ENCODE data around the gene ESRRG. TPM values are rescaled to one million over a fixed set of nuclear protein-coding genes. Genes with fewer than 3 reads are reported as not detected.

ESRRG gene
- total RNA-seq, 2 experiments from 2014 or later: not detected

DNA sequence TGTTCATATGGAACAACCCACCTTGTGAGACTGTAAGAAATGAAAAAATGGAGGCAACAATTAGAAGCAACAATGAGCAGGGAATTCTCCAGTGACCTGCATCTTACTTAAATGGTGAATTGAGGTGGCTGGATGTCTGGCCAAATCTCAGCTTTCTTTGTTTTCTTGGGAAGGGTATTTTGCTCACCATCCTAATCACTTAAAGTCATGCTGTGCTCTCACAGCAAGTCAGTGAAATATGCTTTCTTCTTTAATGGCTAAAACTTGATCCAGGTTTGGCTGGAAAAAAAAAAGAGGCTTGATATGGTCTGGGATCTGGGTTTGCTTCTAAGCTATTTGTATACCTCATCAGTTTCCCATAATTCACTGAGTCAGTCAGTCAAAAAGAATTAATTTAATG, 124.8 kb downstream of the ESRRG start:
- H3K4me3 Mint-ChIP-seq: no peak overlapping the region
- H3K9me3 Mint-ChIP-seq: no peaks in the 10 kb centered on the region
- no peaks in the 10 kb centered on the region for H3K36me3 Mint-ChIP-seq (ENCODE audit: low read depth)
- ATAC-seq (no peak), DNase-seq (no peak)
- intact Hi-C loops (cut with micrococcal nuclease): no loop called here
- H3K27ac Mint-ChIP-seq: no peak overlapping the region
- peaks cover 3% of the 10 kb centered on the region for H3K4me1 Mint-ChIP-seq (ENCODE audit: low read depth)
- TF ChIP-seq, protein P1, sequence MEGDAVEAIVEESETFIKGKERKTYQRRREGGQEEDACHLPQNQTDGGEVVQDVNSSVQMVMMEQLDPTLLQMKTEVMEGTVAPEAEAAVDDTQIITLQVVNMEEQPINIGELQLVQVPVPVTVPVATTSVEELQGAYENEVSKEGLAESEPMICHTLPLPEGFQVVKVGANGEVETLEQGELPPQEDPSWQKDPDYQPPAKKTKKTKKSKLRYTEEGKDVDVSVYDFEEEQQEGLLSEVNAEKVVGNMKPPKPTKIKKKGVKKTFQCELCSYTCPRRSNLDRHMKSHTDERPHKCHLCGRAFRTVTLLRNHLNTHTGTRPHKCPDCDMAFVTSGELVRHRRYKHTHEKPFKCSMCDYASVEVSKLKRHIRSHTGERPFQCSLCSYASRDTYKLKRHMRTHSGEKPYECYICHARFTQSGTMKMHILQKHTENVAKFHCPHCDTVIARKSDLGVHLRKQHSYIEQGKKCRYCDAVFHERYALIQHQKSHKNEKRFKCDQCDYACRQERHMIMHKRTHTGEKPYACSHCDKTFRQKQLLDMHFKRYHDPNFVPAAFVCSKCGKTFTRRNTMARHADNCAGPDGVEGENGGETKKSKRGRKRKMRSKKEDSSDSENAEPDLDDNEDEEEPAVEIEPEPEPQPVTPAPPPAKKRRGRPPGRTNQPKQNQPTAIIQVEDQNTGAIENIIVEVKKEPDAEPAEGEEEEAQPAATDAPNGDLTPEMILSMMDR (IDR thresholded peaks at IDR 0.05): no peak
- peaks cover 13% of the 10 kb centered on the region for H3K27me3 Mint-ChIP-seq
- ChIA-PET CTCF (no interaction called here), POLR2A (no interaction called here)

DNA sequence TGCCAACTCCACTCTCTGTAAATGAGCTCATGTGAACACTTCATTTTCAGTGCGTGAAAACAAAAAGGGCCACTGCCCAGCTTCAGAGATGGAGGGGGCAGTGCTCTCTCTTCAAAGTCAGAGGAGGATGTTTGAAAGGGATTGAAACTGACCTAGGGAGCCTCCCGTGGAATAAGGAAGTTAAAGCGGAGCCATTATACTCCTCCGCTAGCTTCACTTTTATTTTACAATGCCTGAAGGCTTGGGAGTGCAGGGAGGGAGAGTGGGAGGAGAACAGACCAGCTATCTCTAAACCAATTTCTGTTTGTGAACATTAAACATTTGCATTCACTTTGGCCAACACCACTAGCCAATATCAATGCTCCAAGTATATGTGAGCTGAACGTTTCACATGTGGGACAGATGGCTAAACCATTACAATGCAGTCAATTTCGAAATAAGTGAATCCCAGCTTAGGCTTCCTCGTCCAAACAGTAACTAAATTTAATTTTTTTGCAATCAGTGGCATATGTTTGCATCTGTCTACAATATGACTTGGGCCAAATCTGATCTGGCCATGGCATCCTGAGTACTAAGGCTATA, 126.9 kb downstream of the ESRRG start:
- ATAC-seq: no peak
- POLR2A ChIA-PET: no interaction called here
- Mint-ChIP-seq H3K9me3 (peaks cover 6% of the 10 kb centered on the region), H3K27me3 (peaks cover 11% of the 10 kb centered on the region), H3K4me3 (no peak overlapping the region), H3K27ac (no peak overlapping the region), H3K4me1 (ENCODE audit: low read depth) (peaks cover 3% of the 10 kb centered on the region), H3K36me3 (ENCODE audit: low read depth) (no peaks in the 10 kb centered on the region)
- intact Hi-C loops (cut with micrococcal nuclease): no loop called here
- CTCF ChIA-PET: no interaction called here
- no peak for DNase-seq
- TF ChIP-seq, protein P1 (IDR thresholded peaks at IDR 0.05): no peak

DNA sequence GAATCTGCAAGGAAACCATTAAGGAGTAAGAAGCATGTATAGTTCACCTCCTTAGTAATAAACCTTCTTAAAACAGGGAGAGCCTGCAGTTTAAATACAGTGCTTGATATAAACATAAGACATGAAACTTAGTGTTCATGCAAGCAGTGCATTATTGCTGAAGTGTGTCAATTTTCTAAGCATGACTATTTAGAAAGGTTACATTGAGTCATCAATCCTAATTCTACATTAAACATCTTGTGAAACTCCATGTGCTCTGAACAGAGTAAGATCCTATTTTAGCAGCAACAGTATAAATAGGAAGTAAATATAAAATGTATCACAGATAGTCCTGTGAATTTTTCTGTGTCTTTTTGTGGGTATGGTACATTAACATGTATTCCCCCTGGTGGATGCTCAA, 135.5 kb downstream of the ESRRG start:
- TF ChIP-seq, protein P1 (IDR thresholded peaks at IDR 0.05): no peak
- POLR2A ChIA-PET: no interaction called here
- H3K4me1 Mint-ChIP-seq (ENCODE audit: low read depth): no peaks in the 10 kb centered on the region
- DNase-seq: no peak
- CTCF ChIA-PET: no interaction called here
- H3K9me3 Mint-ChIP-seq: peaks cover 6% of the 10 kb centered on the region
- intact Hi-C loops (cut with micrococcal nuclease): no loop called here
- H3K36me3 Mint-ChIP-seq (ENCODE audit: low read depth): no peaks in the 10 kb centered on the region
- H3K27ac Mint-ChIP-seq: no peak overlapping the region
- H3K27me3 Mint-ChIP-seq: no peaks in the 10 kb centered on the region
- H3K4me3 Mint-ChIP-seq: no peak overlapping the region
- no peak for ATAC-seq

DNA sequence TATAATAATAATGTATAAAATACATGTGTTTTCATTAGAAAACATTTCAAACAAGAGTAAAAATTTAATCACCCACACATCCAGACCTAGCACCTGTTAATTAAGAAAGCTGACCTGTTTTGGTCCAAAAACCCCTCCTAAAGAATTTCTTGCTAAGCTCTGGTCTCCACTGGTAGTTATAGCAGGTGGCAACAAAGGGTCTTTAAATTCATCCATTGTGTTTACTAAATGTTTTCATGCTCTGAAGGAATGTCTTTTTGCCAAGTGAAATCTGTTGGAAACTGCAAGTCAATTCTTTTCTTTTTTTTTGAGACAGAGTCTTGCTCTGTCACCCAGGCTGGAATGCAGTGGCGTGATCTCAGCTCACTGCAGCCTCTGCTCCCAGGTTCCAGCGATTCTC, 141.1 kb downstream of the ESRRG start:
- no peaks in the 10 kb centered on the region for H3K4me1 Mint-ChIP-seq (ENCODE audit: low read depth)
- ATAC-seq (no peak), DNase-seq (no peak)
- H3K27me3 Mint-ChIP-seq: no peaks in the 10 kb centered on the region
- H3K27ac Mint-ChIP-seq: no peak overlapping the region
- ChIA-PET POLR2A (interaction anchor here (0.6 kb wide), 1 partner anchor 1251 kb away, joined by 3 read pairs; no protein-coding TSS in a partner anchor), CTCF (no interaction called here)
- peaks cover 5% of the 10 kb centered on the region for H3K9me3 Mint-ChIP-seq
- H3K4me3 Mint-ChIP-seq: no peak overlapping the region
- intact Hi-C loops (cut with micrococcal nuclease): no loop called here
- TF ChIP-seq, protein P1 (IDR thresholded peaks at IDR 0.05): no peak
- H3K36me3 Mint-ChIP-seq (ENCODE audit: low read depth): no peaks in the 10 kb centered on the region

DNA sequence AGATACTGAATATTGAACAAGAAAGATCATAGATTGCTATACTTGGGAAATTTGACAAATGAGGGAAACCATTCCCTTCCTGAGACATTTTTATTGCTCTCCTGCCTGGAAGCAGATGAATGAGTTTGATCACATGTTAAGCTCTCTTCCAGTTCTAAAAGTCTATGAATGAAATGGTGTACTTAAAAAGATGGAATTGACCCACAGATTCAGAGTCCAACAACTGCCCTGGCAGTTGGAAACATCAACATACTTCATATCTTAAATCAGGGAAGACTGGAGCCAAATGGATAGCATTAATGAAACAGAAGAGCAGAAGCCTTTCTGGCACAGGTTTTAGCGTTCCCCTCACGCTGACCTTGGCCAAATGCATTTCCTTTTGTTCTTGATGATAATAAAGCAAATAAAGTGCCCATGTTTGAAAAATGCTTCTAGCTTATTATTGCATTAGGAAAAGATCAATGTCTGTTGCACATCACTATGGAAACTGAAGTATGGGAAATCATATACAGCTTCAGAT, 142.6 kb downstream of the ESRRG start:
- Mint-ChIP-seq H3K27ac (no peak overlapping the region), H3K4me1 (ENCODE audit: low read depth) (no peaks in the 10 kb centered on the region), H3K36me3 (ENCODE audit: low read depth) (no peaks in the 10 kb centered on the region), H3K9me3 (peaks cover 5% of the 10 kb centered on the region), H3K27me3 (no peaks in the 10 kb centered on the region), H3K4me3 (no peak overlapping the region)
- ATAC-seq (no peak), DNase-seq (no peak)
- POLR2A ChIA-PET: no interaction called here
- TF ChIP-seq, protein P1 (IDR thresholded peaks at IDR 0.05): no peak
- intact Hi-C loops (cut with micrococcal nuclease): no loop called here
- CTCF ChIA-PET: no interaction called here
